GM19025 (cell line): ENCODE results near the gene IGF2BP2.
A peak's percentile ranks its signal among the peaks of the same experiment; 100 is the strongest.
"Not testable (repeated sequence)": the region's sequence is repeated elsewhere in the genome, so short reads cannot be mapped to it uniquely, and the experiment has no call there.

Source experiments
- ATAC-seq: cut with Tn5 transposase; IDR thresholded peaks from one replicate; pipeline ENCODE4 v1.9.1; 2021; ENCODE audit warnings: mild to moderate bottlenecking, low read depth, moderate library complexity; ENCODE audit not compliant: unreplicated experiment

The IGF2BP2 gene

GRCh38 chr3:185825006-185825638, at the start of gene IGF2BP2:
IGF2BP2 (minus strand) TSS chr3:185825042; CDS start chr3:185824960, 82 bp downstream.
- ATAC-seq, result peak; percentile 70

- no peak for ATAC-seq
Measured at GRCh38 chr3:185874119-185874518, 49.3 kb upstream of the IGF2BP2 start.

GRCh38 chr3:185867650-185868049, 42.8 kb upstream of the IGF2BP2 start:
- ATAC-seq, result no peak

- no peak for ATAC-seq
Measured at GRCh38 chr3:185866995-185867394, 42.2 kb upstream of the IGF2BP2 start.

DNA sequence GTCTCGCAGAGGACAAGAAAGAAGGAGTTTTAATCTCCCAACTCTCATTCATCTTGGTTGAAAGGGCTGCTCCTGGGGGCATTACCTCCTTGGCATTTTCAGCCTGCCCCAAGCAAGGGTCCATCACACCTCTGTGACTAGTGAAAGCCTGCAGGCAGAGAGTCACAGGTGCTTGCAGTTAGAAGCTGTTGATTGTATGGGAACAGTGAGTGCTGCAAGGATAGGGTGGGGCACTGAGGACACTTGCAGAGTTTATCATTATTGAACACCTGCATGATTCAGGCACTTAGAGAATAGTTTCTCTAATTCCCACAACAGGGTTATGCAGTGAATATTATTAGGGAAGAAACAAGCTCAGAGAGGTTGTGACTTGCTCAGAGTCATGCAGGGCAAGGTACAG, 41.7 kb upstream of the IGF2BP2 start:
- no peak for ATAC-seq

DNA sequence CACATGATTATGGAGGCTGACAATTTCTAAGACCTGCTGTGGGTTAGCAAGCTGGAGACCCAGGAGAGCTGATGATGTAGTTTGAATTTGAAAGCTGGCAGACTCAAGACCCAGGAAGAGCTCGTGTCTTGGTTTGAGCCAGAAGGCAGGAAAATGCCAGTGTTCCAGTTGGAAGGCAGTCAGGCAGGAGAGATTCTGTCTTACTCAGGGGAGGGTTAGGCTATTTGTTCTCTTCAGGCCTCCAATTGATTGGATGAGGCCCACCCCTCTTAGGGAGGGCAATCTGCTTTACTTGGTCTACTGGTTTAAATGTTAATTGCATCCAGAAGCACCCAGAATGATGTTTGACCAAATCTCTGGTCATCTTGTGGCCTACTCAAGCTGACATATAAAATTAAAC, 40.4 kb upstream of the IGF2BP2 start:
- no peak for ATAC-seq

DNA sequence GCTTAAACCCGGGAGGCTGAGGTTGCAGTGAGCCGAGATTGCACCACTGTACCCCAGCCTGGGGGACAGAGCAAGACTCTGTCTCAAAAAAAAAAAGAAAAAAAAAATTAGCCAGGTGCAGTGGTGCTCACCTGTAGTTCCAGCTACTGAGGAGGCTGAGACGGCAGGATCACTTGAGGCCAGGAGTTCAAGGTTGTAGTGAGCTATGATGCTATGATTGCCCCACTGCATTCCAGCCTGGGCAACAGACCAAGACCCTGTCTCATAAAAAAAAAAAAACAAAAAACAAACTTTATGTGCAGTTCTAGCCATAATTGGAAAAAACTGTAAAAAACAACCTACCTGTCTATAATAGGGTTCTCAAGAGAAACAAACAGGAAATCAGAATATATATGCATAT, 39.9 kb upstream of the IGF2BP2 start:
- ATAC-seq, result no peak

DNA sequence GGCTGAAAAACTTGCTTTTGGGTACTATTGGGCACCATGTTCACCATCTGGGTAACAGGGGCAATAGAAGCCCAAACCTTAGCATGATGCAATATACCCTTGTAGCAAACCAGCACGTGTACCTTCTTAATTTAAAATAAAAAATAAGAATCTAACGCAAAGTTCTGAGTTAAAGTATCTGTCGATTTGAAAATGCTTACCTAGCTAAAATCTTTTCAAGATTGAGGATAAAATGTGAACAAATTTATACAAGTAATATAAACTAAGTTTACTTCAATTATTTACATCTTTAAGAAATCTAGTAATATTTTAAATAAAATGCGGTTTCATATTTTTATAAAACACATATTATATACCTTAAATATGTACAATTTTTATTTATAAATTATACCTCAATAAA, 38.1 kb upstream of the IGF2BP2 start:
- ATAC-seq, result no peak

GRCh38 chr3:185859294-185859972, 34.6 kb upstream of the IGF2BP2 start:
- no peak for ATAC-seq

- ATAC-seq, result no peak
Measured at GRCh38 chr3:185858502-185859225, 33.8 kb upstream of the IGF2BP2 start.

DNA sequence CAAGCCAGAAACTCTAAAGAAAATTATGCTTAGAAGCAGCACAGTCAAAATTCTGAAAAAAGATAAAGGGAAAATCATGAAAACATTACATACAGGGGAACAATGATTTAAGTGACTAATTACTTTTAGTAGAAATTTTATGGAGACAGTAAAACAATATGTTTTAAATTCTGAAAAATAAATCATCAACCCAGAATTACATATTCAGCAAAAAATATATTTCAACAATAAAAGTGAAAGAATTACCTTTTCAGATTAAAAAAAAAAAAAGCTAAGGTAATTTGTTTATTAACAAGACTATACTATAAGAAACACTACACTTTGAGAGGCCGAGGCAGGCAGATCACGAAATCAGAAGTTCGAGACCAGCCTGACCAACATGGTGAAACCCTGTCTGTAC, 32.4 kb upstream of the IGF2BP2 start:
- no peak for ATAC-seq

GRCh38 chr3:185856652-185857051, 31.8 kb upstream of the IGF2BP2 start:
- no peak for ATAC-seq

- not testable (repeated sequence) for ATAC-seq
Measured at GRCh38 chr3:185853771-185854170, 28.9 kb upstream of the IGF2BP2 start.

- no peak for ATAC-seq
Measured at GRCh38 chr3:185852635-185853034, 27.8 kb upstream of the IGF2BP2 start.

DNA sequence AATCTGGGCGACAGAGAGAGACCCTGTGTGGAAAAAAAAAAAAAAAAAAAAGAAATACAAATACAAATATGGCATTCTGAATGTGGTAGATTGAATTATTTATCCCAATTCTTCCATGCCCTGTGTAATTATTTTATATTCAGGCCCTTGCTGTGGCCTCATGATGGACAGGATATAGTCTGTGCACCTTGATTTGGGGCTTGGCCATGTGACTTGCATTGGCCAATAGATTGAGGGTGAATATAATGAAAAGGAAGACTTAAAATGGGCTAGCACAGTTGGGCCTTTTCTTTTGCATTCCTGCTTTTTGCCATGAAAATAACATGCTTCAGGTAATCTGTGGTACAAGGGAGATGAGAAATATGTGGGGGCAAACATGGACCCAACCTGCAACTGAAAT, 27.1 kb upstream of the IGF2BP2 start:
- no peak for ATAC-seq

- ATAC-seq, result no peak
Measured at GRCh38 chr3:185851046-185851445, 26.2 kb upstream of the IGF2BP2 start.

- ATAC-seq, result no peak
Measured at GRCh38 chr3:185847506-185847905, 22.7 kb upstream of the IGF2BP2 start.

- ATAC-seq, result no peak
Measured at GRCh38 chr3:185846037-185846436, 21.2 kb upstream of the IGF2BP2 start.

GRCh38 chr3:185844051-185844450, 19.2 kb upstream of the IGF2BP2 start:
- no peak for ATAC-seq

- ATAC-seq, result no peak
Measured at GRCh38 chr3:185843635-185844034, 18.8 kb upstream of the IGF2BP2 start.

GRCh38 chr3:185843126-185843525, 18.3 kb upstream of the IGF2BP2 start:
- no peak for ATAC-seq

- no peak for ATAC-seq
Measured at GRCh38 chr3:185842241-185842640, 17.4 kb upstream of the IGF2BP2 start.
